Transverse colon (tissue), 4 donors: ENCODE measurements around the gene QSOX2. TPM values are rescaled to one million over a fixed set of nuclear protein-coding genes. Genes with fewer than 3 reads are reported as not detected.

Experiments used
- DNase-seq: peaks from one replicate; pipeline ENCODE4 v3.0.0-alpha.2; 2019
- H3K27ac ChIP-seq, 4 donors: fragments of 200-600 bp; sonication (generic); 2 replicates each; pipeline ENCODE4 v1.5.1; 2016 to 2018; ENCODE audit warnings: inconsistent platforms in 4 of 4
- H3K27me3 ChIP-seq: fragments of 200-600 bp; sonication (generic); 2 replicates; pipeline ENCODE4 v1.5.1; 2017; ENCODE audit warnings: inconsistent platforms
- H3K36me3 ChIP-seq, 4 donors: fragments of 200-600 bp; sonication (generic); 2 replicates each; pipeline ENCODE4 v1.5.1; 2017 to 2019; ENCODE audit warnings: inconsistent platforms in 4 of 4
- H3K4me1 ChIP-seq, 4 donors: fragments of 200-600 bp; sonication (generic); 2 replicates each; pipeline ENCODE4 v1.5.1; 2017 to 2020; ENCODE audit warnings: inconsistent platforms in 4 of 4
- H3K4me3 ChIP-seq, 4 donors: fragments of 200-600 bp; sonication (generic); 1 replicate in 1 of 4; 2 replicates in 3 of 4; pipeline versions ENCODE4 v1.5.1 to v1.6.1; 2017 to 2019; ENCODE audit warnings: inconsistent platforms in 4 of 4
- H3K9me3 ChIP-seq, 2 donors: fragments of 200-600 bp; sonication (generic); 2 replicates each; pipeline ENCODE4 v1.5.1; 2017 to 2019; ENCODE audit warnings: inconsistent platforms in 2 of 2
- CTCF ChIP-seq, 5 experiments: fragments of 200-600 bp in 3 of 5; fragments of 450-650 bp in 2 of 5; sonication (generic) in 3 of 5; IDR thresholded peaks; 1 replicate in 2 of 5; 2 replicates in 3 of 5; pipeline ENCODE4 v1.5.1; 2016 to 2017; ENCODE audit warnings: antibody characterized with exemption in 5 of 5, inconsistent platforms in 3 of 5, mild to moderate bottlenecking in 2 of 5, moderate library complexity in 1 of 5
- EP300 ChIP-seq: sonication (generic); formaldehyde crosslinking; IDR thresholded peaks from one replicate; pipeline ENCODE4 v1.6.1; 2017; ENCODE audit warnings: antibody characterized with exemption, low read depth
- POLR2A ChIP-seq: fragments of 450-650 bp; IDR thresholded peaks from one replicate; pipeline ENCODE4 v1.6.1; 2016; ENCODE audit warnings: antibody characterized with exemption, mild to moderate bottlenecking, moderate library complexity
- POLR2AphosphoS5 ChIP-seq, 3 donors: sonication (generic); formaldehyde crosslinking; IDR thresholded peaks; one replicate each; pipeline ENCODE4 v1.6.1; 2016; ENCODE audit warnings: antibody characterized with exemption in 3 of 3
- WGBS, 2 donors: methylation state at CpG; one replicate each; pipeline ENCODE4 v1.1.5; 2018; ENCODE audit warnings: low coverage in 1 of 2; 5-methylcytosine and 5-hydroxymethylcytosine counted together
- in situ Hi-C, 4 donors: fragments of 200-750 bp; cut with MboI; loops; one replicate each; pipeline versions ENCODE4 v1.15.0 to v1.15.1; 2017; ENCODE audit warnings: low sequenced_read_pairs in 3 of 4, low pct_ligation_motif_present in 1 of 4, low pct_unique_long_range_greater_than_20kb in 1 of 4
- intact Hi-C: fragments of 100-400 bp; cut with DNase I; formaldehyde crosslinking; loops from one replicate; pipeline ENCODE4 v1.15.1; 2023; ENCODE audit warnings: low total_unique reads
- total RNA-seq, 4 donors: library from RNA; depleted of rRNA; stranded (reverse); fragments of >200 nt; gene quantifications; one replicate each; pipeline ENCODE4 v1.1.0, GENCODE V29; 2016

Gene QSOX2
- total RNA-seq, 4 donors from 2014 or later, result 3.7 to 18.1 (median 4.8) TPM

GRCh38 chr9:136181784-136182419 is 63.7 kb downstream of the QSOX2 start:
- intact Hi-C loops, result no loop called here
- no peak for TF ChIP-seq CTCF (IDR thresholded peaks at IDR 0.05)

DNA sequence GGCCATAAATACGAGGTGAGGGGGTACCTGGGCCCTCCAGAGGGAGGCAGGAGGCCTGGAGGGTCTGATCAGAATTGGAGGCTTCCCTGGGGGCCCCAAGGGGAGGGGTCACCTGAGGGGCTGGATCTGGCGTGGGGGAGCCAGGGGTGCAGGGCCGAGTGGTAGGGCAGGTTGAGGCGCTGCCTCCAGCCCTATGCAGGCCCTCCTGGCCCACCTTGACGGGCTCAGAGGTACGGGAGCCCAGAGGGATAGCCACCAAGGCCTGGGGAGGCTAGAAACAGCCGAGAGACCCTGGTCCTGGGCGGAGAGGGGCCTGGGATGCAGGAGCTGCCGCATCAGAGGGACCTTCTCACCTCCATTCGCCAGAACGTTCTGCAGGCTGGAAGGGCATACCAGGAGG is 65.0 kb downstream of the QSOX2 start:
- TF ChIP-seq POLR2A, result no peak
- TF ChIP-seq EP300, result no peak
- TF ChIP-seq CTCF (IDR thresholded peaks at IDR 0.05), result no peak
- no peak for TF ChIP-seq POLR2AphosphoS5 (IDR thresholded peaks at IDR 0.05)
- H3K36me3 ChIP-seq, result no peaks in the 10 kb centered on the region
- peaks cover 59% of the 10 kb centered on the region for H3K27me3 ChIP-seq
- H3K4me1 ChIP-seq, result no peaks in the 10 kb centered on the region
- intact Hi-C loops (no loop called here), in situ Hi-C loops (no loop called here)
- no peak overlapping the region for H3K4me3 ChIP-seq
- no peak for DNase-seq
- 72% methylated on average over 11 of the region's 11 CpGs; no CpG with 5 or more reads in 1 of the 2 donors for WGBS, 2 donors
- no peak overlapping the region for H3K27ac ChIP-seq
- H3K9me3 ChIP-seq, result no peaks in the 10 kb centered on the region

More at GRCh38 chr9:136181784-136182419, 63.7 kb downstream of the QSOX2 start:
- in situ Hi-C loops, result no loop called here
- H3K27me3 ChIP-seq, result peaks cover 72% of the 10 kb centered on the region
- WGBS, 2 donors, result 58% methylated on average over 8 of the region's 8 CpGs; no CpG with 5 or more reads in 1 of the 2 donors
- DNase-seq, result no peak
- H3K36me3 ChIP-seq, result no peaks in the 10 kb centered on the region
- no peak overlapping the region for H3K4me3 ChIP-seq
- no peak overlapping the region for H3K27ac ChIP-seq
- H3K9me3 ChIP-seq, result no peaks in the 10 kb centered on the region
- H3K4me1 ChIP-seq, result no peaks in the 10 kb centered on the region

GRCh38 chr9:136179761-136180160 is 65.9 kb downstream of the QSOX2 start:
- intact Hi-C loops, result no loop called here
- Histone ChIP-seq H3K27me3 (peaks cover 51% of the 10 kb centered on the region), H3K36me3 (no peaks in the 10 kb centered on the region), H3K4me1 (no peaks in the 10 kb centered on the region), H3K4me3 (no peak overlapping the region), H3K27ac (no peak overlapping the region), H3K9me3 (no peaks in the 10 kb centered on the region)
- whole genome bisulfite sequencing, 2 donors, result 91% methylated on average over 11 of the region's 13 CpGs; no CpG with 5 or more reads in 1 of the 2 donors
- in situ Hi-C loops, result loop anchor here in 1 of 4 donors (10.0 kb wide), 1 partner anchor 105 kb away; no protein-coding TSS in a partner anchor
- TF ChIP-seq POLR2A, result no peak
- TF ChIP-seq EP300, result no peak
- no peak for TF ChIP-seq POLR2AphosphoS5 (IDR thresholded peaks at IDR 0.05)
- no peak for DNase-seq

DNA sequence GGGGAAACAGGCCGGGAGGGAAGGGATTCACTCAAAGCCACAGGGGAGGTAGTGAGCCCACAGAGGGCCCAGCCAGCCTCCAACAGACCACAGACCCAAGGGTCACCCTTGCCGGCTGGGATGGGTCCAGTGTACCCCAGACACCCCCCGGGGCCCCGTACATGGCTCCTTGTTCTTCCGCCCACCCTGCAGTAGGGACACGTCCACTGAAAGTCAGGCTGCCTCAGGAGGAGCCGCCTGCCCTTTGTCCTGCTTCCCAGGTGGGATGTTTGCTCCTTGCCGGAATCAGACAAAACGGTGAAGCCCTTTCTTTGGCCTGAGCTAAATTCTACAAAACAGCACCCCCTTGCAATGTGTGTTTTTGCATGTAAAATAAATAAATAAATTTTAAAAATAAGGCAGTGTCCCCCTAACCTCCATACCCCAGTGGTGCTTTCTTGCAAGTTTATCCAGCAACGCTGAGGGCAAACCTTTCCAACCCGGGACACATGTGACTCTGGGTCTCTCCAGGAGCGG is 66.5 kb downstream of the QSOX2 start:
- DNase-seq, result no peak
- Histone ChIP-seq H3K4me3 (no peak overlapping the region), H3K4me1 (no peaks in the 10 kb centered on the region), H3K27ac (no peak overlapping the region), H3K27me3 (peaks cover 48% of the 10 kb centered on the region), H3K9me3 (no peaks in the 10 kb centered on the region), H3K36me3 (no peaks in the 10 kb centered on the region)
- WGBS, 2 donors, result 50 to 51% methylated on average over 3 to 9 of the region's 12 CpGs
- TF ChIP-seq POLR2A (no peak), POLR2AphosphoS5 (IDR thresholded peaks at IDR 0.05) (no peak), EP300 (no peak), CTCF (IDR thresholded peaks at IDR 0.05) (no peak)
- intact Hi-C loops, result no loop called here
- in situ Hi-C loops, result loop anchor here in 1 of 4 donors (10.0 kb wide), 1 partner anchor 106 kb away; no protein-coding TSS in a partner anchor
